Stomach (tissue), 9 donors: ENCODE data around the gene FMN2. TPM values are rescaled to one million over a fixed set of nuclear protein-coding genes. Genes with fewer than 3 reads are reported as not detected.

Source experiments
- DNase-seq, 2 donors: peaks; one replicate each; pipeline versions ENCODE4 v3.0.0 to v3.0.0-alpha.2; 2013 to 2019
- H3K27ac ChIP-seq, 5 donors: fragments of 200-600 bp in 4 of 5; sonication (generic) in 4 of 5; one replicate each; pipeline ENCODE4 v1.5.1; 2013 to 2019; ENCODE audit warnings: mild to moderate bottlenecking in 1 of 5, moderate library complexity in 1 of 5
- H3K27me3 ChIP-seq, 3 donors: fragments of 200-600 bp; sonication (generic); one replicate each; pipeline ENCODE4 v1.5.1; 2017 to 2019; ENCODE audit warnings: mixed run types in 1 of 3
- H3K36me3 ChIP-seq, 4 donors: fragments of 200-600 bp; sonication (generic); 1 replicate in 3 of 4; 2 replicates in 1 of 4; pipeline ENCODE4 v1.5.1; 2016 to 2019
- H3K4me1 ChIP-seq, 4 donors: fragments of 200-600 bp; sonication (generic); one replicate each; pipeline ENCODE4 v1.5.1; 2016 to 2019
- H3K4me3 ChIP-seq, 4 donors: fragments of 200-600 bp; sonication (generic) in 3 of 4; one replicate each; pipeline ENCODE4 v1.5.1; 2016 to 2019; ENCODE audit warnings: mild to moderate bottlenecking in 1 of 4
- H3K9me3 ChIP-seq, 4 donors: fragments of 200-600 bp; sonication (generic); one replicate each; pipeline ENCODE4 v1.5.1; 2016 to 2019
- EP300 ChIP-seq: sonication (generic); formaldehyde crosslinking; IDR thresholded peaks from one replicate; pipeline ENCODE4 v1.6.1; 2017; ENCODE audit warnings: antibody characterized with exemption
- POLR2A ChIP-seq, 4 donors: fragments of 450-650 bp; IDR thresholded peaks; one replicate each; pipeline ENCODE4 v1.6.1; 2016; ENCODE audit warnings: antibody characterized with exemption in 4 of 4, control low read depth in 2 of 4, mild to moderate bottlenecking in 1 of 4, moderate library complexity in 1 of 4
- POLR2AphosphoS5 ChIP-seq, 3 donors: sonication (generic); formaldehyde crosslinking; IDR thresholded peaks; one replicate each; pipeline ENCODE4 v1.6.1; 2016; ENCODE audit warnings: antibody characterized with exemption in 3 of 3
- WGBS, 5 donors: extraction: QIAGEN DNeasy Blood & Tissue Kit in 3 of 5; methylation state at CpG; one replicate each; pipeline versions ENCODE4 v1.1.5 to v1.1.7; 2013 to 2018; 5-methylcytosine and 5-hydroxymethylcytosine counted together
- intact Hi-C: fragments of 100-400 bp; cut with DNase I; formaldehyde crosslinking; loops from one replicate; pipeline ENCODE4 v1.15.1; 2023; ENCODE audit warnings: low total_unique reads
- polyA plus RNA-seq, 3 donors: library from polyadenylated mRNA; stranded (reverse); fragments of 200-250 nt; gene quantifications; one replicate each; pipeline ENCODE4 v1.2.3, GENCODE V29; 2013
- total RNA-seq, 5 donors: library from RNA; depleted of rRNA; stranded (reverse); fragments of >200 nt; gene quantifications; one replicate each; pipeline versions ENCODE4 v1.1.0 to v1.2.3, GENCODE V29; 2014 to 2016
- TF ChIP-seq, protein P1 (sequence below), 7 experiments: fragments of 450-650 bp in 4 of 7; fragments of 200-600 bp in 3 of 7; sonication (generic) in 3 of 7; IDR thresholded peaks; one replicate each; pipeline ENCODE4 v1.5.1; 2016 to 2019; ENCODE audit warnings: antibody characterized with exemption in 7 of 7, control low read depth in 2 of 7, mild to moderate bottlenecking in 1 of 7
- donor health status: healthy with polysubstance abuse.
- donor health status: Bipolar disorder and iron deficiency.
- donor health status: healthy.

Gene FMN2
- total and polyA plus RNA-seq, 8 donors: 0.61 to 3.3 (median 0.87) TPM; not detected in 2

DNA sequence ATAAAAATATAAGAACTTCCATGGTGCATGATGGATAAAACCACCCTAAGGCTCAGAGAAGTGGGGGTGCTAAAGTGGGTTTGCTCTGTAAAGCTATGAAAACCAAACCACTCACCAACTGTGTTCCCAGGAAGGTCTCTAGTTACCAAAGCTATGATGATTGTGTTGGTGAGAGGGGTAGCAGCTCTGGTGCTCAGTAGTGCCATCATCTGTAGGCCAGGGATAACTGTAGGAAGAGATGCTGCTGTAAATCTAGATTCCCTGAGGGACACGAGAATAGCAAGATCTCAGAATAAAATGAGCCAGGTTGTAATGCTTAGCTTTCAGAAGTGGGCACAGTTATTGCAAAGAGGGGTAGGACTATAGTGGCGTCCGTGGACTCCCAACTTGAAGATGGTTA is 395.8 kb downstream of the FMN2 start:
- intact Hi-C loops: no loop called here
- Histone ChIP-seq H3K4me1 (no peaks in the 10 kb centered on the region), H3K4me3 (no peak overlapping the region), H3K36me3 (no peaks in the 10 kb centered on the region), H3K27ac (no peak overlapping the region), H3K27me3 (peaks cover 0 to 3% (median 0%) of the 10 kb centered on the region in 3 donors), H3K9me3 (peaks cover 0 to 3% (median 0%) of the 10 kb centered on the region in 4 donors)
- TF ChIP-seq POLR2A (IDR thresholded peaks at IDR 0.05) (no peak), POLR2AphosphoS5 (IDR thresholded peaks at IDR 0.05) (no peak), EP300 (no peak)
- TF ChIP-seq, protein P1, sequence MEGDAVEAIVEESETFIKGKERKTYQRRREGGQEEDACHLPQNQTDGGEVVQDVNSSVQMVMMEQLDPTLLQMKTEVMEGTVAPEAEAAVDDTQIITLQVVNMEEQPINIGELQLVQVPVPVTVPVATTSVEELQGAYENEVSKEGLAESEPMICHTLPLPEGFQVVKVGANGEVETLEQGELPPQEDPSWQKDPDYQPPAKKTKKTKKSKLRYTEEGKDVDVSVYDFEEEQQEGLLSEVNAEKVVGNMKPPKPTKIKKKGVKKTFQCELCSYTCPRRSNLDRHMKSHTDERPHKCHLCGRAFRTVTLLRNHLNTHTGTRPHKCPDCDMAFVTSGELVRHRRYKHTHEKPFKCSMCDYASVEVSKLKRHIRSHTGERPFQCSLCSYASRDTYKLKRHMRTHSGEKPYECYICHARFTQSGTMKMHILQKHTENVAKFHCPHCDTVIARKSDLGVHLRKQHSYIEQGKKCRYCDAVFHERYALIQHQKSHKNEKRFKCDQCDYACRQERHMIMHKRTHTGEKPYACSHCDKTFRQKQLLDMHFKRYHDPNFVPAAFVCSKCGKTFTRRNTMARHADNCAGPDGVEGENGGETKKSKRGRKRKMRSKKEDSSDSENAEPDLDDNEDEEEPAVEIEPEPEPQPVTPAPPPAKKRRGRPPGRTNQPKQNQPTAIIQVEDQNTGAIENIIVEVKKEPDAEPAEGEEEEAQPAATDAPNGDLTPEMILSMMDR (IDR thresholded peaks at IDR 0.05): no peak
- WGBS, 5 donors: 80 to 86% (median 83%) methylated on average over 3 of the region's 3 CpGs
- DNase-seq: no peak

DNA sequence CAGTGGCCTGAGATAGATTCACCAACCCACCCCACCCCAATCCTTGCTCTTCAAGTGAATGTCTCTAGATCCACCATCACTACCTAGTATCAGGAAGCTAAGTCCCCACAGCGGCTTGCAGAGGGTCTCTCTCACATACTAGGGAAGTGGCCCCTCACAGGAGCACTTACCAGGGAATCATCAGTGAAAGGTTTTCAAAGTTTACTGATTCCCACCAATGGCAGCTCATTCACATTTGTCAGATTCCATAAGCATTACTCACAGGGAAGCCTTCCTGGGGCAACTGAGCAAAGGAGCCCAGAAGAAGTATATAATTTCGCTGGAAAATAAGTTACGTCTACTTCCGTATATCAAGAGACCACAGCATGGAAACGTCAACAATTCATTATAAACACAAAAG is 399.5 kb downstream of the FMN2 start:
- no peak overlapping the region for H3K4me3 ChIP-seq
- H3K9me3 ChIP-seq: peaks cover 0 to 6% (median 0%) of the 10 kb centered on the region in 4 donors
- no peaks in the 10 kb centered on the region for H3K36me3 ChIP-seq
- WGBS, 5 donors: 42 to 75% (median 52%) methylated on average over 5 of the region's 5 CpGs
- H3K4me1 ChIP-seq: no peaks in the 10 kb centered on the region
- peak in 1 of 2 donors; percentile 29 for DNase-seq
- H3K27ac ChIP-seq: no peak overlapping the region
- no peak for TF ChIP-seq POLR2A (IDR thresholded peaks at IDR 0.05)
- no peak for TF ChIP-seq POLR2AphosphoS5 (IDR thresholded peaks at IDR 0.05)
- TF ChIP-seq, protein P1 (IDR thresholded peaks at IDR 0.05): no peak
- TF ChIP-seq EP300: no peak
- intact Hi-C loops: no loop called here
- peaks cover 0 to 9% (median 0%) of the 10 kb centered on the region in 3 donors for H3K27me3 ChIP-seq

DNA sequence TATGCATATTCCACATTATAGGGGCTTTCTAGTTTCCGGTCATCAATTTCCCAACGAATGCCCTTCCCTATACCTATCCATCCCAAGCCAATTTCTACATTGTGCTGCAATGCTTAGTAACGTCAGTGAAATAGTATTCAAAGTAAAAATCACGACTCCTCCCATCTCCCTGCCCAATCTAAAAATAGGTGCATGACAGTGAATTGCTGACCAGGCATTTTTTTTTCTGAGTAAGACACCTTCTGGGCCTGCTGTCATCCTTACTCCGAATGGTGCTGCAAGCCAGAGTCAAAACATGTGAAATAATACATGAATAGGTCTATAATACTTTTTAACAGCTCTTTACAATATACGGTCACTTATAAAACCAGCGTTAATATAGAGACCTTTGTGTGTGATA is 400.1 kb downstream of the FMN2 start:
- peaks cover 0 to 9% (median 0%) of the 10 kb centered on the region in 3 donors for H3K27me3 ChIP-seq
- H3K27ac ChIP-seq: no peak overlapping the region
- H3K9me3 ChIP-seq: peaks cover 0 to 6% (median 0%) of the 10 kb centered on the region in 4 donors
- TF ChIP-seq POLR2A (IDR thresholded peaks at IDR 0.05) (no peak), EP300 (no peak), POLR2AphosphoS5 (IDR thresholded peaks at IDR 0.05) (no peak)
- TF ChIP-seq, protein P1 (IDR thresholded peaks at IDR 0.05): no peak
- intact Hi-C loops: no loop called here
- no peak for DNase-seq
- no peak overlapping the region for H3K4me3 ChIP-seq
- no peaks in the 10 kb centered on the region for H3K36me3 ChIP-seq
- no peaks in the 10 kb centered on the region for H3K4me1 ChIP-seq
- WGBS, 5 donors: 79 to 86% (median 85%) methylated on average over 7 of the region's 7 CpGs

DNA sequence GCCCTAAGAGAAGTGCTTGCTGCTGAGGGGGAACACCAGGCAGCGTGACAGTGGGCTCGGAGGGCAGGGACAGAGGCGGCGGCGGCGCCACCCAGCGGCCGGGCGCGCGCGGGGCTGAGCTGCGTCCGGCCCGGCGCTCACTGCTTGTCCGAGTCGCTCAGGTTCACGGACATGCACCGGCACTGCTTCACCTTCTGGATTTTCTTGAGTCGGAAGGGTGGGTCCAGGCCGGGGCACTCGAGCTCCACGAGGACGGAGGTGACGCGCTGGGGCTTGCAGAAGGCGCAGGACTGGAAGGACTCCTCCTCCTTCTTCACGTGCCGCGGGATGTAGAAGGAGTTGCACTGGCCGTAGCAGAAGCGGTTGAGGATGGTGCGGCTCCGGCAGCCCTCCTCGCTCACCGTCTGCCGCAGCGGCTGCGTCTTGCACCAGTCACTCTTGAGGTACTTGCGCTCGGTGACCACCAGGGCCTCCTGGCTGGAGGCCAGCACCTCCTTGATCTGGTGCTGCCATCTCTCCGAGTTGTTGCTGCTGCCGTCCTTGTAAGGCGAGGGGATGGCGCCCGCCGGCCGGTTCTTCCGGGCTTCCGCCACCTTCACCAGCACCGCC is 401.3 kb downstream of the FMN2 start:
- no peaks in the 10 kb centered on the region for H3K4me1 ChIP-seq
- DNase-seq: peak in 1 of 2 donors; percentile 62
- peaks cover 0 to 9% (median 0%) of the 10 kb centered on the region in 3 donors for H3K27me3 ChIP-seq
- H3K36me3 ChIP-seq: no peaks in the 10 kb centered on the region
- peak overlapping the region in 3 of 4 donors; percentile 3 to 21 (median 9) for H3K4me3 ChIP-seq
- TF ChIP-seq, protein P1 (IDR thresholded peaks at IDR 0.05): no peak
- TF ChIP-seq POLR2A (IDR thresholded peaks at IDR 0.05) (no peak), EP300 (no peak), POLR2AphosphoS5 (IDR thresholded peaks at IDR 0.05) (no peak)
- H3K9me3 ChIP-seq: peaks cover 0 to 6% (median 0%) of the 10 kb centered on the region in 4 donors
- no peak overlapping the region for H3K27ac ChIP-seq
- 48 to 64% (median 56%) methylated on average over 29 to 52 of the region's 52 CpGs for WGBS, 5 donors
- intact Hi-C loops: no loop called here
